A673 (cell line): ENCODE data around the gene SLC36A1. TPM values are rescaled to one million over a fixed set of nuclear protein-coding genes. Genes with fewer than 3 reads are reported as not detected.

Experiments used
- BruUV-seq: library from RNA; stranded (reverse); fragments of 400-500 nt; replicated peaks from 2 replicates; lab custom pipeline; 2021; lab: Mats Ljungman, UMichigan
- CTCF ChIA-PET: fragments of 300-600 bp; sonication (Branson Sonifier 250); formaldehyde crosslinking; loops from one replicate; lab custom pipeline; 2022; ENCODE audit warnings: antibody characterized with exemption; lab: Charles Lee
- POLR2A ChIA-PET: fragments of 300-600 bp; sonication (Branson Sonifier 250); formaldehyde crosslinking; loops from one replicate; lab custom pipeline; 2022; ENCODE audit warnings: antibody characterized with exemption; ENCODE audit not compliant: low non-redundant PET; lab: Charles Lee
- DNase-seq: peaks from one replicate; pipeline ENCODE4 v3.0.0-alpha.2; 2015; ENCODE audit warnings: low spot score
- H3K27ac ChIP-seq: fragments of 200-600 bp; sonication (generic); 2 replicates; pipeline ENCODE4 v1.5.1; 2016; ENCODE audit warnings: mixed run types, low read depth, mild to moderate bottlenecking, mixed read lengths, antibody characterized with exemption, low read length; ENCODE audit not compliant: poor library complexity, severe bottlenecking
- H3K27me3 ChIP-seq: fragments of 200-600 bp; sonication (generic); replicated peaks from 2 replicates; pipeline ENCODE4 v1.6.1; 2017; ENCODE audit warnings: mixed run types, low read depth, mild to moderate bottlenecking, mixed read lengths, antibody characterized with exemption, low read length; ENCODE audit not compliant: insufficient read depth, poor library complexity
- H3K36me3 ChIP-seq: fragments of 200-600 bp; sonication (generic); 2 replicates; pipeline ENCODE4 v1.6.1; 2016; ENCODE audit warnings: mixed run types, mild to moderate bottlenecking, mixed read lengths, antibody characterized with exemption, low read length; ENCODE audit not compliant: insufficient read depth, poor library complexity, severe bottlenecking
- H3K4me1 ChIP-seq: fragments of 200-600 bp; sonication (generic); 2 replicates; pipeline ENCODE4 v1.6.1; 2017; ENCODE audit warnings: mixed run types, mild to moderate bottlenecking, mixed read lengths, antibody characterized with exemption, low read length; ENCODE audit not compliant: insufficient read depth, poor library complexity, severe bottlenecking
- H3K4me3 ChIP-seq: fragments of 200-600 bp; sonication (generic); 2 replicates; pipeline ENCODE4 v1.5.1; 2016; ENCODE audit warnings: low read depth, mixed run types, mild to moderate bottlenecking, mixed read lengths, low read length; ENCODE audit not compliant: poor library complexity, severe bottlenecking
- H3K9me3 ChIP-seq: fragments of 200-600 bp; sonication (generic); 2 replicates; pipeline ENCODE4 v1.6.1; 2016; ENCODE audit warnings: mixed run types, low read depth, mild to moderate bottlenecking, mixed read lengths, antibody characterized with exemption, low read length; ENCODE audit not compliant: poor library complexity, severe bottlenecking
- CTCF ChIP-seq: fragments of 300-800, 200-600 bp; sonication (generic); conservative IDR thresholded peaks from 2 replicates; pipeline ENCODE4 v1.5.1; 2017; ENCODE audit warnings: low read depth, mild to moderate bottlenecking, antibody characterized with exemption, low read length, moderate library complexity, mixed read lengths
- EZH2 ChIP-seq: fragments of 200-600 bp; sonication (generic); IDR thresholded peaks from 2 replicates; pipeline ENCODE4 v1.6.1; 2017; ENCODE audit warnings: borderline replicate concordance, low read depth, mild to moderate bottlenecking, mixed read lengths, antibody characterized with exemption, low read length; ENCODE audit not compliant: poor library complexity, severe bottlenecking
- intact Hi-C: fragments of 100-400 bp; cut with micrococcal nuclease; formaldehyde crosslinking; loops from one replicate; pipeline ENCODE4 v1.10.0; 2022; ENCODE audit not compliant: unreplicated experiment
- total RNA-seq: library from RNA; stranded (reverse); gene quantifications from 2 replicates; pipeline ENCODE4 v1.2.3, GENCODE V29; 2021

SLC36A1 gene
- total RNA-seq, 1 experiment from 2014 or later, result 12.5 TPM

GRCh38 chr5:151464101-151464500 lies 16.7 kb downstream of the SLC36A1 start:
- Histone ChIP-seq H3K27ac (no peak overlapping the region), H3K27me3 (no peaks in the 10 kb centered on the region), H3K4me3 (no peak overlapping the region), H3K9me3 (no peaks in the 10 kb centered on the region), H3K36me3 (no peaks in the 10 kb centered on the region), H3K4me1 (no peaks in the 10 kb centered on the region)
- CTCF ChIA-PET, result interaction anchor here (0.5 to 0.9 kb wide), 2 partner anchors 12 to 16 kb away, joined by 3 read pairs; no protein-coding TSS in a partner anchor
- BruUV-seq, result no TSS peak
- TF ChIP-seq CTCF (no peak), EZH2 (no peak)
- POLR2A ChIA-PET, result no interaction called here
- DNase-seq, result no peak
- intact Hi-C loops, result no loop called here

GRCh38 chr5:151465476-151465875 lies 18.1 kb downstream of the SLC36A1 start:
- CTCF ChIA-PET, result no interaction called here
- BruUV-seq, result no TSS peak

GRCh38 chr5:151467576-151467975 lies 20.2 kb downstream of the SLC36A1 start:
- DNase-seq, result no peak
- ChIA-PET POLR2A (no interaction called here), CTCF (no interaction called here)
- no peaks in the 10 kb centered on the region for H3K9me3 ChIP-seq
- H3K4me3 ChIP-seq, result no peak overlapping the region
- H3K27ac ChIP-seq, result no peak overlapping the region
- H3K36me3 ChIP-seq, result no peaks in the 10 kb centered on the region
- no peaks in the 10 kb centered on the region for H3K27me3 ChIP-seq
- no peaks in the 10 kb centered on the region for H3K4me1 ChIP-seq
- no TSS peak for BruUV-seq
- no peak for TF ChIP-seq EZH2
- TF ChIP-seq CTCF, result no peak
- intact Hi-C loops, result no loop called here

More at GRCh38 chr5:151465476-151465875, 18.1 kb downstream of the SLC36A1 start:
- H3K27ac ChIP-seq, result no peak overlapping the region
- no peaks in the 10 kb centered on the region for H3K9me3 ChIP-seq
- intact Hi-C loops, result no loop called here
- H3K4me1 ChIP-seq, result no peaks in the 10 kb centered on the region
- H3K27me3 ChIP-seq, result no peaks in the 10 kb centered on the region
- no peak overlapping the region for H3K4me3 ChIP-seq
- H3K36me3 ChIP-seq, result no peaks in the 10 kb centered on the region
- POLR2A ChIA-PET, result no interaction called here
- no peak for TF ChIP-seq EZH2
- no peak for TF ChIP-seq CTCF
- DNase-seq, result no peak
